Retinal pigment epithelial cell (primary cell): ENCODE results near the gene IRF2.

ENCODE experiments used
- DNase-seq: peaks from one replicate; pipeline ENCODE4 v3.0.0-alpha.2; 2010; ENCODE audit warnings: low read depth
- H3K4me3 ChIP-seq: 2 replicates; pipeline ENCODE4 v1.5.1; 2011; ENCODE audit warnings: mild to moderate bottlenecking, low read length, control low read depth, moderate library complexity
- TF ChIP-seq, protein P1 (sequence below): conservative IDR thresholded peaks from 2 replicates; pipeline ENCODE4 v1.5.1; 2011; ENCODE audit warnings: low read depth, low read length, control low read depth, inconsistent platforms

The IRF2 gene

DNA sequence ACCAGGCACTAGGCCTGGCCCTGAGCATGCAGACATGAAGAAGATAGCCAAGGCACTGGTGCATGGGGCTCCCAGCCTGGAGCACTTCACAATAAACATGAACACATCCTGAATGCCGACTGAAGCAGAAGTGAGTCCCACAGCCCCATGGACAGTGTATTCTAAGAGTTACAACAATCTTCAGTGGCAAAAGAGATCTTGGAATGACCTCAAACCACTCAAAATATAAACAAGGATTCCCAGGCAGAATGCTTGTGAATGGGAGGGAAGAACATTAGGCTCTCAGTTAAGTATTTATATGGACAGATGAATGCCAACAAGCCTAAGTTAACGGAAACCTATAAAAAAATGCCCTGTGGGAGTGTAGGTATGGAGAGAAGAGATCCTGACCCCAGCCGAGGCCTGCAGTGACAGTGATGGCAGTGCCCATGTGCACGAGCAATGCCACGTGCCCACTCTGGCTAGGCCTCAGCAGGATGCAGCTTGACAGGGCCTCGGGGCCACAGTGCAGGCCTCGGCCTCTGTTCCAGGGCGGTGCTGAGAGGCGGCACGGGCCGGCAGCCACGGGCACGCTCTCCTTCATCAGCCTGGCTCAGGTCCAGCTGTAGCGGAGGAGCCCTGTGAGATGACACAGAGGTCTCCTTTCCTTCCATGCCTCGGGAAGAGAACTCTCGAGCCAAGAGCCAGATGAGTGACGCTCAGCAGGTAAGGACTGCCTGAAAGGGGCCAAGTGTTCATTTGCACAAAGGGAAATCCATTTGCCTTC, 49.2 kb downstream of the IRF2 start:
- DNase-seq = no peak
- H3K4me3 ChIP-seq = no peak overlapping the region
- TF ChIP-seq, protein P1, sequence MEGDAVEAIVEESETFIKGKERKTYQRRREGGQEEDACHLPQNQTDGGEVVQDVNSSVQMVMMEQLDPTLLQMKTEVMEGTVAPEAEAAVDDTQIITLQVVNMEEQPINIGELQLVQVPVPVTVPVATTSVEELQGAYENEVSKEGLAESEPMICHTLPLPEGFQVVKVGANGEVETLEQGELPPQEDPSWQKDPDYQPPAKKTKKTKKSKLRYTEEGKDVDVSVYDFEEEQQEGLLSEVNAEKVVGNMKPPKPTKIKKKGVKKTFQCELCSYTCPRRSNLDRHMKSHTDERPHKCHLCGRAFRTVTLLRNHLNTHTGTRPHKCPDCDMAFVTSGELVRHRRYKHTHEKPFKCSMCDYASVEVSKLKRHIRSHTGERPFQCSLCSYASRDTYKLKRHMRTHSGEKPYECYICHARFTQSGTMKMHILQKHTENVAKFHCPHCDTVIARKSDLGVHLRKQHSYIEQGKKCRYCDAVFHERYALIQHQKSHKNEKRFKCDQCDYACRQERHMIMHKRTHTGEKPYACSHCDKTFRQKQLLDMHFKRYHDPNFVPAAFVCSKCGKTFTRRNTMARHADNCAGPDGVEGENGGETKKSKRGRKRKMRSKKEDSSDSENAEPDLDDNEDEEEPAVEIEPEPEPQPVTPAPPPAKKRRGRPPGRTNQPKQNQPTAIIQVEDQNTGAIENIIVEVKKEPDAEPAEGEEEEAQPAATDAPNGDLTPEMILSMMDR = no peak

DNA sequence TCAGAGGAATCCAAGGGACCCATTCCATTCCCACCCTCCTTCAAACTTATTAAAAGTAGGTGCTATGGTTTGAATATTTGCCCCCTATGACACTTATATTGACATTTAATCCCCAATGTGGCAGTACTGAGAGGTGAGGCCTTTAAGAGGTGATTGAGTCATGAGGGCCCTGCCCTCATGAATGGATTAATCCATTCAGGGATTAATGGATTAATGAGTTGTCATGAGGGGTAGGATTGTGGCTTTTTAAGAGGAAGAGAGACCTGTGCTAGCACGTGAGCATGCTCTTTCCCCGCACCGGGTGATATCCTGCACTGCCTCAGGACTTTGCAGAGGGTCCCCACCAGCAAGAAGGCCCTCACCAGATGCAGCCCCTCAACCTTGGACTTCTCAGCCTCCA, 50.1 kb downstream of the IRF2 start:
- TF ChIP-seq, protein P1 = no peak
- DNase-seq = peak; percentile 61
- H3K4me3 ChIP-seq = no peak overlapping the region

DNA sequence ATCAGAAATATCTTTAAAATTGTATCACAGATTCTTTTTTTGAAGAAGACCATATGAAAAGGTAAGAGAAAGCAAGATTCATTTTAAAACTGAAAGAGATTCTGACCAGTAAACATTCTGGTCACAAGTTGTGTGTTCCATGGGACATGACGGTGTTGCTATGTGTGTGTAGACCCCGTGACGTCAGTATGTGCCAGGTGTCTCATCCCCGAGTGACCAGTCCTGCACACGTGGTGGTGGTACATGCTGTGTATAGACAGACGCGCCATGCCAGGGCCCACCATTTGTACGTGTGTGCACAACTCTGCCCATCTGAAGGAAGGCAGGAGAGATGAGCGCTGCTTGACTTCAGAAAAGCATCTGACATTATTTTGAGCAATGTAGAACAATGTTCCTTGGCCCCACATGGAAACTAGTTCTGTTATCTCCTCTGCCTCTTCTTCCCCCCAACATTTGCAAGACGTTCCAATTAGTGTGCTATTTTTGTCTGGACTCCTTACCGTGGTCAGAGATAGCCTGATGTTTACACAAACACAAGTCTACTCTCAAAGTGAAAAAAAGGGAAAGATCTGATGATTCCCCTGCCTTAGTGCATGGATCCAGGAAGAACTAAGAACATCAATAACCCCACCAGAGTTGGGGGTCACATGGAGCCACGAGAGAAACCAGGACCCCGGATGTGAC, 51.2 kb downstream of the IRF2 start:
- DNase-seq = no peak
- no peak overlapping the region for H3K4me3 ChIP-seq
- TF ChIP-seq, protein P1 = no peak

DNA sequence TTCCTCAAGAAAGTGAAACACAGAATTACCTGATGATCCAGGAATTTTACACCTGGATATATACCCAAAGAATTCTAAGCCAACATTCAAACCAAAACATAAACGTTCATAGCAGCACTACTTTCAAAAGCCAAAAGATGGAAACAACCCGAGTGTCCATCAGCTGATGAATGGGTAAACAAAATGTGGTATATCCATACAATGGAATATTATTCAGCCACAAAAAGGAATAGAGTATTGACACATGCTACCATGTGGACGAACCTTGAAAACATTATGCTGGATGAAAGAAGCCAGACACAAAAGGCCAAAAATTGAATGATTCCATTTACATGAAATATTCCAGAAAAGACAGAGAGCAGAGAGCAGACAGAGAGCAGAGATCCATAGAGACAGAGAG, 52.0 kb downstream of the IRF2 start:
- H3K4me3 ChIP-seq = no peak overlapping the region
- no peak for DNase-seq
- TF ChIP-seq, protein P1 = no peak

DNA sequence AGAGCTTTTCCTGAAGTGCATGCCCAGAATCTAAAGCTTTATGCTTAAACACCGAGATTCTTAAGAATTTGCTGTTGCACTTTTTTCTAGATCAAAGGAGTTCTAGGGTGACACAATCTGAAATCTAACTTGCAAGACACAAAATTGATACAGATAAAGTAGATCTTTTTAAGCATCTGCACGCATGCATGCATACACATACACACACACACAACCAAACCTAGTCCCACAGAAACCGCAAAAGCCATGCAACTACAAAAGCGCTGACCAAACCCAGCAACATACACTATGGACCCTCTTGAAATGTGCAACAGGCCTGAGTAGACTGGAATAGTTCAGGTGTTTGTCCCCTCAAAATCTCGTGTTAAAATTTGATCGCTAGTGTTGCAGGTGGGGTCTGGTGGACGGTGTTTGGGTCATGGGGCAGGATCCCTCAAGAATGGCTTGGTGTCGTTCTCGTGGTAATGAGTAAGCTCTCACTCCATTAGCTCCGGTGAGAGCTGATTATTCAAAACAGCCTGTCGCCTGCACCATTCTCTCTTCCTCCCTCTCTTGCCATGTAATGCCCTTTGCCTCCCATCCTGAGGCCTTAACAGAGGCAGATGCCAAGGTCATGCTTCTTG, 52.7 kb downstream of the IRF2 start:
- no peak for DNase-seq
- H3K4me3 ChIP-seq = no peak overlapping the region

DNA sequence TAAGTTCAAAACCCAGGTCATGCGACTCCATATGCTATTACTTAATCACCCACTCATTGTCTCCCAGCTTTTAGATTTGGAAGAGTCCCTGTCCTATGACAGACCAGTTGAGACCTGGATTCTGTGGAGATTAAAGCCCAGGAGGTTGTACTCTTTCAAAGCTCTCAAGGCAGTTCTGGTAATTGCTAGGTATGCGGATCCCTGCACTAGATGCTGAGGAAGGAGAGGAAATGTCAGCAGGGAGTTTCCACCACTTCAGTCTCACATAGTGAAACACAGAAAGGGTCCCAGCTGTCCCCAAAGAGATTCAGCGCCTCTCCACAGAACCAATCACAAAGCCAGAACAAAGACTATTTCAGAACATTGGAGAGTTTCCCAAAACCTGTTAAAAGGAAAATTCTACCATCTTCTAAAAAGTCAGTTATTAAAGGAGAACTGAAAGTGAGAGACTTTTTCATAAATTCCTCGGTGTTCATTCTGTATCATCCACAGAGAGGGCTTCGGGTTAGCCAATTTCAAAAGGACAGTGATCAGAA, 53.4 kb downstream of the IRF2 start:
- no peak for DNase-seq
- no peak overlapping the region for H3K4me3 ChIP-seq
- TF ChIP-seq, protein P1 = no peak

More for the DNA sequence above, 52.7 kb downstream of the IRF2 start:
- TF ChIP-seq, protein P1 = no peak
